ENCODE results near the gene COPS2. TPM values are rescaled to one million over a fixed set of nuclear protein-coding genes. Genes with fewer than 3 reads are reported as not detected.

Gene COPS2
- total RNA-seq, 4 donors from 2014 or later: 48.8 to 76.1 (median 52.6) TPM

DNA sequence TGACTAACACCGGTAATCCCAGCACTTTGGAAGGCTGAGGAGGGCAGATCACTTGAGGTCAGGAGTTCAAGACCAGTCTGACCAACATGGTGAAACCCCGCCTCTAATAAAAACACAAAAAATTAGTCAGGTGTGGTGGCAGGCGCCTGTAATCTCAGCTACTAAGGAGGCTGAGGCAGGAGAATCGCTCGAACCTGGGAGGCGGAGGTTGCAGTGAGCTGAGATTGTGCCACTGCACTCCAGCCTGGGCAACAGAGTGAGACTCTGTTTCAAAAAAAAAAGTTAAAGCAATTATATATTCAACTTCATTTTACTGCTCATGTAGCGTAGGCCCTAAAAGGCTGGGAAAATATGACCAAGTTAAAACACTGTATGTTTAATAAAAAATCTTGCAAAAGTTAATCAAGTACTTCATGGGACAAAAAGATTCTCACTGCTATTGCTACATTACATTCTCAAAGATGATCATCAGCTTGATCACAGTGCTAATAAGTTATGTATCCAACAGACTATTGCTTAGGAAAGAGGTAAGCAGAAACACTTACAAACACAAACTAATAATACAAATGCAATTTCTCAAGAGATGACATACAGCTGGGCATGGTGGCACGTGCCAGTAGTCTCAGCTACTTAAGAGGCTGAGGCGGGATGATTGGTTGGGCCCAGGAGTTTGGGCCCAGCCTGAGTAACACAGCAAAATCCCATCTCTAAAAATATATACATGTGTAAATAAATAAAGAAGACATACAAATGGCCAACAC, 2.7 kb downstream of the COPS2 start:
- intact Hi-C loops (cut with DNase I; ENCODE audit: low total_unique reads): no loop called here
- no peak for DNase-seq (ENCODE audit: low spot score in 2 of 2)
- WGBS, 2 donors: 87% methylated on average over 9 of the region's 9 CpGs
- H3K4me3 ChIP-seq (ENCODE audit: low read depth, poor library complexity, severe bottlenecking): no peak overlapping the region
- TF ChIP-seq, protein P1, sequence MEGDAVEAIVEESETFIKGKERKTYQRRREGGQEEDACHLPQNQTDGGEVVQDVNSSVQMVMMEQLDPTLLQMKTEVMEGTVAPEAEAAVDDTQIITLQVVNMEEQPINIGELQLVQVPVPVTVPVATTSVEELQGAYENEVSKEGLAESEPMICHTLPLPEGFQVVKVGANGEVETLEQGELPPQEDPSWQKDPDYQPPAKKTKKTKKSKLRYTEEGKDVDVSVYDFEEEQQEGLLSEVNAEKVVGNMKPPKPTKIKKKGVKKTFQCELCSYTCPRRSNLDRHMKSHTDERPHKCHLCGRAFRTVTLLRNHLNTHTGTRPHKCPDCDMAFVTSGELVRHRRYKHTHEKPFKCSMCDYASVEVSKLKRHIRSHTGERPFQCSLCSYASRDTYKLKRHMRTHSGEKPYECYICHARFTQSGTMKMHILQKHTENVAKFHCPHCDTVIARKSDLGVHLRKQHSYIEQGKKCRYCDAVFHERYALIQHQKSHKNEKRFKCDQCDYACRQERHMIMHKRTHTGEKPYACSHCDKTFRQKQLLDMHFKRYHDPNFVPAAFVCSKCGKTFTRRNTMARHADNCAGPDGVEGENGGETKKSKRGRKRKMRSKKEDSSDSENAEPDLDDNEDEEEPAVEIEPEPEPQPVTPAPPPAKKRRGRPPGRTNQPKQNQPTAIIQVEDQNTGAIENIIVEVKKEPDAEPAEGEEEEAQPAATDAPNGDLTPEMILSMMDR (IDR thresholded peaks at IDR 0.05): no peak
- TF ChIP-seq POLR2A (IDR thresholded peaks at IDR 0.05): no peak

DNA sequence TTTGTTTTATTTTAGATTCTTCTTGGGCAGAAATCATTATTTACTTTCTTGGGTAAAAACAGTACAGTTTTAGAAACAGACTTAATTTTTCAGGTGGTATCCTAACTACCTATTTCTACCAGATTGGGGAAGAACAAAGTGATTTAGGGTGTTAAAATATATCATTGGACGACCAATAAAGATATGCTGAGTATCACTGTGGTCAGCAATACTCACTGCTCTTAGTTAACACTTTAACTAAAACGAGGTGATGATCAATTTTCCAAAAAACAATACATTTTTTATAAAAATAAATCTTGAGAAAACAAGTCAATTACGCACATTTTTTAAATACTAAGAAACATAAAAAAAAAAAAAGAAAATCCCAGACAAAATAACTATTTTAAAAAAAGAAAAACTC, 3.6 kb downstream of the COPS2 start:
- 75 to 85% methylated on average over 3 of the region's 3 CpGs for WGBS, 2 donors
- intact Hi-C loops (cut with DNase I; ENCODE audit: low total_unique reads): no loop called here
- no peak for DNase-seq (ENCODE audit: low spot score in 2 of 2)
- TF ChIP-seq POLR2A (IDR thresholded peaks at IDR 0.05): no peak
- TF ChIP-seq, protein P1 (IDR thresholded peaks at IDR 0.05): no peak
- no peak overlapping the region for H3K4me3 ChIP-seq (ENCODE audit: low read depth, poor library complexity, severe bottlenecking)

- TF ChIP-seq POLR2A (IDR thresholded peaks at IDR 0.05): no peak
- TF ChIP-seq, protein P1 (IDR thresholded peaks at IDR 0.05): no peak
- WGBS, 2 donors: 84 to 89% methylated on average over 1 of the region's 1 CpG
- DNase-seq (ENCODE audit: low spot score in 2 of 2): no peak
- H3K4me3 ChIP-seq (ENCODE audit: low read depth, poor library complexity, severe bottlenecking): no peak overlapping the region
- intact Hi-C loops (cut with DNase I; ENCODE audit: low total_unique reads): loop anchor here (10.0 kb wide), 1 partner anchor 284 kb away; no protein-coding TSS in a partner anchor
These were observed 6.7 kb downstream of the COPS2 start for GRCh38 chr15:49148727-49149126.

- no peak for TF ChIP-seq POLR2A (IDR thresholded peaks at IDR 0.05)
- TF ChIP-seq, protein P1 (IDR thresholded peaks at IDR 0.05): no peak
- H3K4me3 ChIP-seq (ENCODE audit: low read depth, poor library complexity, severe bottlenecking): no peak overlapping the region
- no peak for DNase-seq (ENCODE audit: low spot score in 2 of 2)
- intact Hi-C loops (cut with DNase I; ENCODE audit: low total_unique reads): loop anchor here (10.0 kb wide), 1 partner anchor 283 kb away; no protein-coding TSS in a partner anchor
- WGBS, 2 donors: 59 to 63% methylated on average over 1 of the region's 1 CpG
These were observed 7.1 kb downstream of the COPS2 start for GRCh38 chr15:49148298-49148697.

- TF ChIP-seq, protein P1 (IDR thresholded peaks at IDR 0.05): no peak
- DNase-seq (ENCODE audit: low spot score in 2 of 2): no peak
- 20% methylated on average over 3 of the region's 3 CpGs for WGBS, 2 donors
- H3K4me3 ChIP-seq (ENCODE audit: low read depth, poor library complexity, severe bottlenecking): no peak overlapping the region
- intact Hi-C loops (cut with DNase I; ENCODE audit: low total_unique reads): loop anchor here (10.0 kb wide), 1 partner anchor 281 kb away; no protein-coding TSS in a partner anchor
These were observed 9.5 kb downstream of the COPS2 start for GRCh38 chr15:49145651-49146609.
